Calu3 (cell line): ENCODE results near the gene AGO3. TPM values are rescaled to one million over a fixed set of nuclear protein-coding genes. Genes with fewer than 3 reads are reported as not detected.

Experiments used
- BruUV-seq: library from RNA; stranded (reverse); fragments of 400-500 nt; replicated peaks from 2 replicates; lab custom pipeline; 2021; lab: Mats Ljungman, UMichigan
- CTCF ChIA-PET: fragments of 300-600 bp; sonication (Branson Sonifier 250); formaldehyde crosslinking; loops from one replicate; lab custom pipeline; 2022; ENCODE audit warnings: antibody characterized with exemption; lab: Charles Lee
- DNase-seq: peaks from one replicate; pipeline ENCODE4 v3.0.0; 2022
- H3K27ac Mint-ChIP-seq: one replicate; pipeline ENCODE4 v1.8.0; 2022; ENCODE audit warnings: mixed read lengths; ENCODE audit not compliant: unreplicated experiment
- H3K27me3 Mint-ChIP-seq: one replicate; pipeline ENCODE4 v1.8.0; 2022; ENCODE audit warnings: mixed read lengths; ENCODE audit not compliant: unreplicated experiment
- H3K36me3 Mint-ChIP-seq: one replicate; pipeline ENCODE4 v1.8.0; 2022; ENCODE audit warnings: mild to moderate bottlenecking, moderate library complexity, mixed read lengths; ENCODE audit not compliant: insufficient read depth, unreplicated experiment
- H3K4me1 Mint-ChIP-seq: one replicate; pipeline ENCODE4 v1.8.0; 2022; ENCODE audit warnings: mild to moderate bottlenecking, low read depth, mixed read lengths; ENCODE audit not compliant: unreplicated experiment
- H3K4me3 Mint-ChIP-seq: one replicate; pipeline ENCODE4 v1.8.0; 2022; ENCODE audit warnings: mild to moderate bottlenecking, low read depth, moderate library complexity, mixed read lengths; ENCODE audit not compliant: unreplicated experiment
- H3K9me3 Mint-ChIP-seq: one replicate; pipeline ENCODE4 v1.8.0; 2022; ENCODE audit warnings: low read depth, mixed read lengths; ENCODE audit not compliant: unreplicated experiment
- intact Hi-C: fragments of 100-400 bp; cut with micrococcal nuclease; formaldehyde crosslinking; loops from one replicate; pipeline ENCODE4 v1.10.0; 2022; ENCODE audit not compliant: unreplicated experiment
- total RNA-seq: library from RNA; stranded (reverse); gene quantifications from 2 replicates; pipeline ENCODE4 v1.2.3, GENCODE V29; 2022
- TF ChIP-seq, protein P1 (sequence below): fragments of 200-600 bp; IDR thresholded peaks from one replicate; pipeline ENCODE4 v1.8.0; 2022; ENCODE audit warnings: antibody characterized with exemption; ENCODE audit not compliant: unreplicated experiment

AGO3 gene
- total RNA-seq, 1 experiment from 2014 or later, result 28.5 TPM

DNA sequence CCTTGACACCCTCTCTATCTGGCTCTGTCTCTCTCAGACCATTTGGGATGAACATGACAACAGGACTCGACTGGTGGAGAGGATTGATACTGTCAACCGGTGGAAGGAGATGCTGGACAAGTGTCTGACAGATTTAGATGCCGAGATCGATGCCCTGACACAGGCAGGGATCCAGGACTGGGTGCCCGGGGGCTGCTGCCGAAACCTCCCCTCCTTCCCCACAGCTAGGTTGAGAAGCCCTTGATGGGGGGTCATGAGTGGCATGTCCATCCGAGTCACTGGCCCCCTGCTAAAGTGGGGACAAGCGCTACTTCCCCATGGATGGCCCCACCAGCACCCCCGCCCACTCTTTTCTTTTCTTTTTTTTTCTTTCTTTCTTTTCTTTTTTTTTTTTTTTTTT is 154.2 kb downstream of the AGO3 start:
- Mint-ChIP-seq H3K4me3 (no peak overlapping the region), H3K27me3 (no peaks in the 10 kb centered on the region), H3K4me1 (peaks cover 9% of the 10 kb centered on the region), H3K36me3 (peaks cover 18% of the 10 kb centered on the region), H3K27ac (no peak overlapping the region), H3K9me3 (no peaks in the 10 kb centered on the region)
- intact Hi-C loops, result no loop called here
- TF ChIP-seq, protein P1, sequence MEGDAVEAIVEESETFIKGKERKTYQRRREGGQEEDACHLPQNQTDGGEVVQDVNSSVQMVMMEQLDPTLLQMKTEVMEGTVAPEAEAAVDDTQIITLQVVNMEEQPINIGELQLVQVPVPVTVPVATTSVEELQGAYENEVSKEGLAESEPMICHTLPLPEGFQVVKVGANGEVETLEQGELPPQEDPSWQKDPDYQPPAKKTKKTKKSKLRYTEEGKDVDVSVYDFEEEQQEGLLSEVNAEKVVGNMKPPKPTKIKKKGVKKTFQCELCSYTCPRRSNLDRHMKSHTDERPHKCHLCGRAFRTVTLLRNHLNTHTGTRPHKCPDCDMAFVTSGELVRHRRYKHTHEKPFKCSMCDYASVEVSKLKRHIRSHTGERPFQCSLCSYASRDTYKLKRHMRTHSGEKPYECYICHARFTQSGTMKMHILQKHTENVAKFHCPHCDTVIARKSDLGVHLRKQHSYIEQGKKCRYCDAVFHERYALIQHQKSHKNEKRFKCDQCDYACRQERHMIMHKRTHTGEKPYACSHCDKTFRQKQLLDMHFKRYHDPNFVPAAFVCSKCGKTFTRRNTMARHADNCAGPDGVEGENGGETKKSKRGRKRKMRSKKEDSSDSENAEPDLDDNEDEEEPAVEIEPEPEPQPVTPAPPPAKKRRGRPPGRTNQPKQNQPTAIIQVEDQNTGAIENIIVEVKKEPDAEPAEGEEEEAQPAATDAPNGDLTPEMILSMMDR, result no peak
- DNase-seq, result no peak
- CTCF ChIA-PET, result no interaction called here
- no TSS peak for BruUV-seq

DNA sequence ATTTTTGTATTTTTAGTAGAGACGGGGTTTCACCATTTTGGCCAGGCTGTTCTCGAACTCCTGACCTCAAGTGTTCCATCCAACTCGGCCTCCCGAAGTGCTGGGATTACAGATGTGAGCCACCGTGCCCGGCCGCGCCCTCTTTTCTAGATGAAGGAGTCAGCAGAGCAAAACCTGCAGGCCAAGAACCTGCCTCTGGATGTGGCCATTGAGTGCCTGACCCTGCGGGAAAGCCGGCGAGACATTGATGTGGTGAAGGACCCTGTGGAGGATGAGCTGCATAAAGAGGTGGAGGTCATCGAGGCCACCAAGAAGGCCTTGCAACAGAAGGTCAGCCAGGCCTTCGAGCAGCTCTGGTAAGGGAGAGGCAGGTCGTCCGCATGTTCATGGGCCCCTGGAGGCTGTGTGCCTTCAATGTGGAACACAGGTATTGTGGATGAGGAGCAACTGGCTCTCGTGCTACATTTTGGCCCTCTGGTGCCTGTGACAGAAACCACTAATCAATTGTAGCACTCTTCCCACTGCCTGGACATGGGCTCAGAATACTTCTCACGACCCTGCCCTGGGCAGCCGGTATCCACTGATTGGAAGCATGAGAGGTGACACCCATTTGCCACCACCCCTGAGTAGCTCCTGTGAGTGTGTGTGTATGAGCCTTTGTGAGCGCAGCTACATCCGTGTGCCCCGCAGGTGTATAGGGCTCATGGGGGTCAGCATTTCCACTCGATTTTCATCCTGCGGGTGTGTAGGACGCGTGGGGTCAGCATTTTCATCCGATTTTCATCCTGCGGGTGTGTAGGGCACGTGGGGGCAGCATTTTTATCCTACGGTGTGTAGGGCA is 155.0 kb downstream of the AGO3 start:
- intact Hi-C loops, result no loop called here
- no peak for DNase-seq

DNA sequence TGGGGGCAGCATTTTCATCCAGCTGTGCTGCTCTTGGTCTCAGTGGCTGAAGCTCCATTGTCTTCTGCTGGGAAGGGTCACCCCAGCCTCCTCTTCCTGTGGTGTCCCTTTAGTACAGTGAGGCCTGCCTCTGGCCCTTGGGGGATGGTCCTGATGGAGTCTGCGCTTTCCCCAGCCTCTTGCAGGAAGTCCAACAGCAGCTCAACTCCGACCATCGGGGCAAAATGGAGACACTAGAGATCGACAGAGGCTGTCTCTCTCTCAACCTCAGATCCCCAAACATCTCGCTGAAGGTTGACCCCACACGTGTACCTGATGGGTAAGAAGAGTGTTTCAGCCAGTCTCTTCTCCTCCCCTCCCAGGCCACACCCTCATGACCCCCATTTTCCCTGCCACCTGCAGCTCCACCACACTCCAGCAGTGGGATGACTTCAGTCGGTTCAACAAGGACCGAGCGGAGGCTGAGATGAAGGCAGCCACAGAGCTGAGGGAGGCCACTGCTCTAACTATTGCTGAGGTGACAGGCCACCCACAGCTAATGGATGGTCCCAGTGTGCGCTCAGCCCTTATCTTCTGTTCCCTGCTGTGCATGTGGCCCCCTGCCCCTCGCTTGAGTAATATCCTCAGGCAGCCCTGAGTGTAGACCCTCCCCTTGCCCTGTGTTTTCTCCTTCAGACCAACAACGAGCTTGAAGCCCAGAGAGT is 155.8 kb downstream of the AGO3 start:
- intact Hi-C loops, result no loop called here
- Mint-ChIP-seq H3K36me3 (peaks cover 18% of the 10 kb centered on the region), H3K9me3 (no peaks in the 10 kb centered on the region), H3K27ac (no peak overlapping the region), H3K4me1 (peaks cover 9% of the 10 kb centered on the region), H3K4me3 (peak overlapping the region; percentile 15), H3K27me3 (no peaks in the 10 kb centered on the region)
- CTCF ChIA-PET, result no interaction called here
- TF ChIP-seq, protein P1, result no peak
- no TSS peak for BruUV-seq
- no peak for DNase-seq

More for the DNA sequence above, 155.0 kb downstream of the AGO3 start:
- Mint-ChIP-seq H3K27ac (no peak overlapping the region), H3K4me1 (peaks cover 9% of the 10 kb centered on the region), H3K27me3 (no peaks in the 10 kb centered on the region), H3K36me3 (peaks cover 18% of the 10 kb centered on the region), H3K9me3 (no peaks in the 10 kb centered on the region), H3K4me3 (no peak overlapping the region)
- BruUV-seq, result no TSS peak
- TF ChIP-seq, protein P1, result no peak
- CTCF ChIA-PET, result no interaction called here

DNA sequence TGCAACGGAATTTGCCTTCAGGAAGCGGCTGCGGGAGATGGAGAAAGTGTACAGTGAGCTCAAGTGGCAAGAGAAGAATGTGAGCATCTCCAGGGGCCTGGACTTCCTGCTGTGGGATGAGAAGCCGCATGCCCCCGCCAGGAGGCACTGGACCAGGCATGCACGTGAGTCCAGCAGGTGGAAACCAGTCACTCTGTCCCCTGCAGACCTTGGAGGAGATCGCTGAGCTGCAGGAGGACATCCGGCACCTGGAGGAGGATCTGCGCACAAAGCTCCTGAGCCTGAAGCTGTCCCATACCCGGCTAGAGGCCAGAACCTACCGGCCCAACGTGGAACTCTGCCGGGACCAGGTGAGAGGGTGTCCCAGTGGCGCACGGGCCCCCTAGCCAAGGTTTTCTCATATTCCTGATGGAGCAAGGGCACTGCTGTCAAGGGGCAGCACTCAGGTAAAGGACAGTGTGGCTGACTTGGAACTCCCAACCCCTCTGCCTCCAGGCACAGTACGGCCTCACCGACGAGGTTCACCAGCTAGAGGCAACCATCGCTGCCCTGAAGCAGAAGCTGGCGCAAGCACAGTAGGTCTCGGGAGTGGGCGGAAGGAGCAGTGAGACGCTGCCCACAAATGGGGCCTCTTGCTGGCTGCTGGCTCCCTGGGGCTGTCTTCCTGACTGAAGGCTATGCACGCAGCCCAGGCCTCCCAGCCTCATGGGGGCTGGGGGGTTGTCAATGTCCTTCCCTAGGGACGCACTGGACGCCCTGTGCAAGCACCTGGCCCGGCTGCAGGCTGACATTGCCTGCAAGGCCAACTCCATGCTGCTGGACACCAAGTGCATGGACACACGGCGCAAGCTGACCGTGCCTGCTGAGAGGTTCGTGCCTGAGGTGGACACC is 156.6 kb downstream of the AGO3 start:
- peaks cover 20% of the 10 kb centered on the region for H3K36me3 Mint-ChIP-seq
- intact Hi-C loops, result no loop called here
- DNase-seq, result no peak
- TF ChIP-seq, protein P1, result no peak
- no TSS peak for BruUV-seq
- peak overlapping the region; percentile 15 for H3K4me3 Mint-ChIP-seq
- no peaks in the 10 kb centered on the region for H3K27me3 Mint-ChIP-seq
- peaks cover 9% of the 10 kb centered on the region for H3K4me1 Mint-ChIP-seq
- no peaks in the 10 kb centered on the region for H3K9me3 Mint-ChIP-seq
- CTCF ChIA-PET, result no interaction called here
- no peak overlapping the region for H3K27ac Mint-ChIP-seq
